Measurements from ENCODE around the gene CLN3.
"Not testable (repeated sequence)": the region's sequence is repeated elsewhere in the genome, so short reads cannot be mapped to it uniquely, and the experiment has no call there.

The CLN3 gene

GRCh38 chr16:28495098-28495793 is 3.4 kb upstream of the CLN3 start:
- no peak overlapping the region for H3K27ac ChIP-seq

DNA sequence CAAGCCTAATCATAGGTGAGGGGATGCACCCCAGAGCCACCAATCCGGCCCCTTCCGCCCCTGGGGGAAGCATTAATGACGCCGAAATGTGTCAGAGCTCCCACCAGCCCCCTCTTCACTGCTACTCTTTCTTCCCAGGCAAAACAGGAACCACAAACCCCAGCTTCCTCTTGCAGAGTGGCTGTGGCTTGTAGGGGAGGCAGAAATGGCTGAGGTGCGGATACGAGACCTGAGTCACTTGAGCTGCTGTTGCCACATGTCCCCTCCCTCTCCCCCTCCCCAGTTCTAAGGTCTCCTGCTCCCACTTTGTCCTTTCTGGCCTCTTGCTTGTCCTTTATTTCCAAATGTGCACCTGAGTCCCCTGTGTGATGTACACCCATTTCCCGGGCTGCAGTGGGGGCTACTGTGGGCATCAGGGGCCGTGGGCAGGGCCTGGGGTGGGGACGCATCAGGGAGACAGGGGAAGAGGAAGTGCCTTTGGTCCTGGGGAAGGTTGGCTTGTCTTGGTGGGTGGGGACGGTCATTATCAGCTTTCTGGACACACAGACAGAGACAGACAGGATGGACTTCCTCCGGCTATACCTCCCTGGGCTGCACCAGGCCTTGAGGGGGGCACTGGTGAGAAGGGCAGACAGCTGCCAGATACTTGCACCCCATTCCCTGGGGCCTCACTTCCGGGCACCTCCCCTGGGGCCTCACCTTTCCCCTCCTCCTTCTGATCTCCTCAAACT is 2.4 kb upstream of the CLN3 start, which contains the start of gene APOBR:
Gene APOBR (plus strand): TSS at position 523 of the 731 bp plus-strand sequence. CDS start 39 bp downstream, at position 562.
- no peak for TF ChIP-seq CTCF (conservative IDR thresholded peaks at IDR 0.05)
- H3K27ac ChIP-seq: no peak within 1 kb of the TSS

More at GRCh38 chr16:28495098-28495793, 3.4 kb upstream of the CLN3 start:
- no peak for TF ChIP-seq CTCF (conservative IDR thresholded peaks at IDR 0.05)

- no peak for TF ChIP-seq CTCF (conservative IDR thresholded peaks at IDR 0.05)
- H3K27ac ChIP-seq: peak overlapping the region; percentile 85
These were observed 637 bp upstream of the CLN3 start for GRCh38 chr16:28492511-28492910.

GRCh38 chr16:28491230-28491969 is 474 bp downstream of the CLN3 start:
- H3K27ac ChIP-seq: peak overlapping the region; percentile 85
- peak; percentile 29; the same call in 1 of the 2 replicates for TF ChIP-seq CTCF (conservative IDR thresholded peaks at IDR 0.05)

GRCh38 chr16:28486266-28486665 is 5.6 kb downstream of the CLN3 start:
- no peak for TF ChIP-seq CTCF (conservative IDR thresholded peaks at IDR 0.05)
- no peak overlapping the region for H3K27ac ChIP-seq

GRCh38 chr16:28483361-28483760 is 8.5 kb downstream of the CLN3 start:
- not testable (repeated sequence) for H3K27ac ChIP-seq

- no peak for TF ChIP-seq CTCF (conservative IDR thresholded peaks at IDR 0.05)
- H3K27ac ChIP-seq: no peak overlapping the region; the same call in 1 of the 2 replicates
These were observed 9.8 kb downstream of the CLN3 start for GRCh38 chr16:28482026-28482425.

All from VCaP (cell line).